Testis (tissue), 5 donors: Measurements from ENCODE around the gene ZNF618. TPM values are rescaled to one million over a fixed set of nuclear protein-coding genes. Genes with fewer than 3 reads are reported as not detected.
A peak's percentile ranks its signal among the peaks of the same experiment; 100 is the strongest.

Experiments used
- DNase-seq: peaks from one replicate; pipeline ENCODE4 v3.0.0-alpha.2; 2019
- H3K27ac ChIP-seq, 2 donors: fragments of 200-600 bp; sonication (generic); one replicate each; pipeline ENCODE4 v1.5.1; 2019
- H3K27me3 ChIP-seq: fragments of 200-600 bp; sonication (generic); one replicate; pipeline ENCODE4 v1.5.1; 2019
- H3K36me3 ChIP-seq: fragments of 200-600 bp; sonication (generic); one replicate; pipeline ENCODE4 v1.5.1; 2017; ENCODE audit warnings: low read depth; ENCODE audit errors: missing control alignments
- H3K4me1 ChIP-seq: fragments of 200-600 bp; sonication (generic); one replicate; pipeline ENCODE4 v1.5.1; 2019
- H3K4me3 ChIP-seq, 2 donors: fragments of 200-600 bp; sonication (generic); one replicate each; pipeline ENCODE4 v1.5.1; 2017 to 2019
- H3K9me3 ChIP-seq: fragments of 200-600 bp; sonication (generic); one replicate; pipeline ENCODE4 v1.5.1; 2017
- CTCF ChIP-seq, 3 experiments: fragments of 450-650 bp in 2 of 3; fragments of 200-600 bp in 1 of 3; sonication (generic) in 1 of 3; IDR thresholded peaks; one replicate each; pipeline ENCODE4 v1.5.1; 2016 to 2019; ENCODE audit warnings: antibody characterized with exemption in 3 of 3, mild to moderate bottlenecking in 2 of 3, moderate library complexity in 1 of 3
- POLR2A ChIP-seq: fragments of 450-650 bp; IDR thresholded peaks from one replicate; pipeline ENCODE4 v1.6.1; 2017; ENCODE audit warnings: antibody characterized with exemption, mild to moderate bottlenecking, moderate library complexity
- WGBS, 2 donors: methylation state at CpG; one replicate each; pipeline ENCODE4 v1.1.5; 2018; 5-methylcytosine and 5-hydroxymethylcytosine counted together
- intact Hi-C: fragments of 100-400 bp; cut with DNase I; formaldehyde crosslinking; loops from one replicate; pipeline ENCODE4 v1.15.1; 2023; ENCODE audit warnings: low total_unique reads
- long read RNA-seq, 2 donors: transcript quantifications; one replicate each; lab custom pipeline, GENCODE V29; 2026
- polyA plus RNA-seq: library from polyadenylated mRNA; stranded (reverse); fragments of 350-450 nt; fragmentation: Illumina TruSeq; extraction: RNeasy Lipid Tissue Mini Kit (QIAGEN cat#74804); gene quantifications from one replicate; pipeline ENCODE4 v1.2.3, GENCODE V29; 2014; ENCODE audit warnings: low read depth, low replicate concordance; ENCODE audit not compliant: insufficient read depth
- total RNA-seq, 2 donors: library from RNA; depleted of rRNA; stranded (reverse); fragments of >200 nt; gene quantifications; one replicate each; pipeline ENCODE4 v1.2.3, GENCODE V29; 2016

The ZNF618 gene
- 10 to 100 TPM; 14.6 to 15.2 TPM for total RNA-seq
- polyA plus RNA-seq = 6.8 TPM
- long read RNA-seq, donor 1 = 0 reads
- long read RNA-seq, donor 2 = 0 reads

GRCh38 chr9:113876151-113876992 lies at the start of gene ZNF618:
ZNF618 (plus strand) TSS chr9:113876309; CDS start chr9:113876381, 72 bp downstream.
- Histone ChIP-seq H3K36me3 (no peaks in the 10 kb centered on the region), H3K4me1 (no peaks in the 10 kb centered on the region), H3K9me3 (no peaks in the 10 kb centered on the region), H3K27ac (peak within 1 kb of the TSS; percentile 73 to 88), H3K27me3 (no peaks in the 10 kb centered on the region), H3K4me3 (peak within 1 kb of the TSS; percentile 77 to 87)
- TF ChIP-seq POLR2A (no peak), CTCF (IDR thresholded peaks at IDR 0.05) (peak in 1 of 3 experiments; percentile 65)
- DNase-seq = peak; percentile 37
- 0% methylated on average over 17 to 25 of the region's 84 CpGs for WGBS, 2 donors
- intact Hi-C loops = no loop called here

GRCh38 chr9:113828221-113828620 lies 47.9 kb upstream of the ZNF618 start:
- Histone ChIP-seq H3K4me1 (no peaks in the 10 kb centered on the region), H3K36me3 (no peaks in the 10 kb centered on the region), H3K9me3 (no peaks in the 10 kb centered on the region), H3K27ac (no peak overlapping the region), H3K4me3 (no peak overlapping the region), H3K27me3 (no peaks in the 10 kb centered on the region)
- WGBS, 2 donors = 59 to 66% methylated on average over 1 of the region's 1 CpG
- DNase-seq = no peak
- intact Hi-C loops = no loop called here
- TF ChIP-seq CTCF (IDR thresholded peaks at IDR 0.05) (no peak), POLR2A (no peak)

GRCh38 chr9:113837334-113837733 lies 38.8 kb upstream of the ZNF618 start:
- 91 to 92% methylated on average over 3 of the region's 3 CpGs for WGBS, 2 donors
- intact Hi-C loops = no loop called here

GRCh38 chr9:113842086-113842485 lies 34.0 kb upstream of the ZNF618 start:
- 84 to 96% methylated on average over 3 of the region's 3 CpGs for whole genome bisulfite sequencing, 2 donors

More at GRCh38 chr9:113837334-113837733, 38.8 kb upstream of the ZNF618 start:
- Histone ChIP-seq H3K27me3 (no peaks in the 10 kb centered on the region), H3K4me1 (no peaks in the 10 kb centered on the region), H3K9me3 (no peaks in the 10 kb centered on the region), H3K36me3 (no peaks in the 10 kb centered on the region), H3K27ac (no peak overlapping the region), H3K4me3 (no peak overlapping the region)
- no peak for TF ChIP-seq POLR2A
- no peak for DNase-seq

More at GRCh38 chr9:113842086-113842485, 34.0 kb upstream of the ZNF618 start:
- intact Hi-C loops = no loop called here
- DNase-seq = no peak
- TF ChIP-seq CTCF (IDR thresholded peaks at IDR 0.05) = no peak
- TF ChIP-seq POLR2A = no peak
- no peak overlapping the region for H3K27ac ChIP-seq
- H3K27me3 ChIP-seq = no peaks in the 10 kb centered on the region
- H3K9me3 ChIP-seq = no peaks in the 10 kb centered on the region
- H3K4me1 ChIP-seq = no peaks in the 10 kb centered on the region
- no peaks in the 10 kb centered on the region for H3K36me3 ChIP-seq
- H3K4me3 ChIP-seq = no peak overlapping the region
